Gastrocnemius medialis (tissue), 4 donors: ENCODE measurements around the gene FARS2.

Experiments used
- POLR2A ChIP-seq, 2 donors: fragments of 450-650 bp; IDR thresholded peaks; one replicate each; pipeline ENCODE4 v1.6.1; 2017; ENCODE audit warnings: antibody characterized with exemption in 2 of 2, mild to moderate bottlenecking in 2 of 2, moderate library complexity in 2 of 2
- TF ChIP-seq, protein P1 (sequence below), 5 experiments: fragments of 450-650 bp in 3 of 5; fragments of 200-600 bp in 2 of 5; sonication (generic) in 2 of 5; IDR thresholded peaks in 4 of 5; conservative IDR thresholded peaks in 1 of 5; 1 replicate in 4 of 5; 2 replicates in 1 of 5; pipeline ENCODE4 v1.5.1; 2016 to 2019; ENCODE audit warnings: antibody characterized with exemption in 5 of 5, mild to moderate bottlenecking in 3 of 5, moderate library complexity in 3 of 5

DNA sequence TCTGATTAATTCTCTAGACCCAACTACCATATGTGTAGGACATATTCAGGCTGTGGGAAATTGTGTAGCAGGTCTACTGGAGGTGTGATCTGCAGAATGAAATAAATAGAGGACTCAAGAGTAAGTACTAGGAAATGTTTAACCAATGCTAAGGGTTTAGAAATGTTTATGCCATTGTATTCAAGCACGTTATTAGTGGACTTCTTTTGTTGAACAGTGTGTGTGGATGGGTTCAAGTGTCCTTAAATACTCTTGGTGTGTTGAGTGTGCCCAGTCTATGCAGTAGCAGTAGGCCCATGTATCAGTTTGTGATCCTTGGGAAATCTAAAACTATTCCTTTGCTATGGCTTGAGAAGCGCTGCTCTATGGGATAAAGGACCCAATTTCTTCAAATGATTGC is 112.1 kb downstream of the FARS2 start:
- TF ChIP-seq, protein P1, sequence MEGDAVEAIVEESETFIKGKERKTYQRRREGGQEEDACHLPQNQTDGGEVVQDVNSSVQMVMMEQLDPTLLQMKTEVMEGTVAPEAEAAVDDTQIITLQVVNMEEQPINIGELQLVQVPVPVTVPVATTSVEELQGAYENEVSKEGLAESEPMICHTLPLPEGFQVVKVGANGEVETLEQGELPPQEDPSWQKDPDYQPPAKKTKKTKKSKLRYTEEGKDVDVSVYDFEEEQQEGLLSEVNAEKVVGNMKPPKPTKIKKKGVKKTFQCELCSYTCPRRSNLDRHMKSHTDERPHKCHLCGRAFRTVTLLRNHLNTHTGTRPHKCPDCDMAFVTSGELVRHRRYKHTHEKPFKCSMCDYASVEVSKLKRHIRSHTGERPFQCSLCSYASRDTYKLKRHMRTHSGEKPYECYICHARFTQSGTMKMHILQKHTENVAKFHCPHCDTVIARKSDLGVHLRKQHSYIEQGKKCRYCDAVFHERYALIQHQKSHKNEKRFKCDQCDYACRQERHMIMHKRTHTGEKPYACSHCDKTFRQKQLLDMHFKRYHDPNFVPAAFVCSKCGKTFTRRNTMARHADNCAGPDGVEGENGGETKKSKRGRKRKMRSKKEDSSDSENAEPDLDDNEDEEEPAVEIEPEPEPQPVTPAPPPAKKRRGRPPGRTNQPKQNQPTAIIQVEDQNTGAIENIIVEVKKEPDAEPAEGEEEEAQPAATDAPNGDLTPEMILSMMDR (IDR thresholded peaks at IDR 0.05 in 4 of 5, conservative IDR thresholded peaks at IDR 0.05 in 1 of 5): no peak
- no peak for TF ChIP-seq POLR2A (IDR thresholded peaks at IDR 0.05)
